Amniotic epithelial cell (primary cell): Measurements from ENCODE around the gene TAF4B.

ENCODE experiments used
- DNase-seq: peaks from one replicate; pipeline ENCODE4 v3.0.0-alpha.2; 2010; ENCODE audit warnings: low read depth

TAF4B gene

GRCh38 chr18:26386002-26386401 lies 159.8 kb downstream of the TAF4B start:
- DNase-seq = peak; percentile 30

GRCh38 chr18:26386441-26386840 lies 160.2 kb downstream of the TAF4B start:
- DNase-seq = no peak

- no peak for DNase-seq
Measured at GRCh38 chr18:26394047-26394654, 167.9 kb downstream of the TAF4B start.

GRCh38 chr18:26397019-26397418 lies 170.8 kb downstream of the TAF4B start:
- no peak for DNase-seq

- no peak for DNase-seq
Measured at GRCh38 chr18:26403491-26403890, 177.2 kb downstream of the TAF4B start.

- peak; percentile 47 for DNase-seq
Measured at GRCh38 chr18:26405190-26405801, 179.1 kb downstream of the TAF4B start.

- no peak for DNase-seq
Measured at GRCh38 chr18:26406324-26406723, 180.1 kb downstream of the TAF4B start.

GRCh38 chr18:26406854-26407517 lies 180.7 kb downstream of the TAF4B start:
- DNase-seq = no peak

GRCh38 chr18:26407736-26408601 lies 181.7 kb downstream of the TAF4B start:
- no peak for DNase-seq

- no peak for DNase-seq
Measured at GRCh38 chr18:26409091-26409490, 182.8 kb downstream of the TAF4B start.

GRCh38 chr18:26414901-26415440 lies 188.7 kb downstream of the TAF4B start:
- no peak for DNase-seq

- DNase-seq = no peak
Measured at GRCh38 chr18:26415631-26416030, 189.4 kb downstream of the TAF4B start.

GRCh38 chr18:26416652-26417150 lies 190.5 kb downstream of the TAF4B start:
- DNase-seq = no peak

GRCh38 chr18:26417190-26417589 lies 190.9 kb downstream of the TAF4B start:
- no peak for DNase-seq

GRCh38 chr18:26418225-26418624 lies 192.0 kb downstream of the TAF4B start:
- DNase-seq = no peak

GRCh38 chr18:26419746-26420145 lies 193.5 kb downstream of the TAF4B start:
- DNase-seq = no peak

- DNase-seq = no peak
Measured at GRCh38 chr18:26421503-26421902, 195.3 kb downstream of the TAF4B start.

GRCh38 chr18:26421931-26422330 lies 195.7 kb downstream of the TAF4B start:
- DNase-seq = no peak

GRCh38 chr18:26422472-26423162 lies 196.4 kb downstream of the TAF4B start:
- no peak for DNase-seq

- DNase-seq = no peak
Measured at GRCh38 chr18:26424428-26425147, 198.3 kb downstream of the TAF4B start.

- DNase-seq = peak; percentile 89
Measured at GRCh38 chr18:26425148-26425531, 198.9 kb downstream of the TAF4B start.
